HL-60 (cell line): ENCODE data around the gene THOC3.
"Not testable (repeated sequence)": the region's sequence is repeated elsewhere in the genome, so short reads cannot be mapped to it uniquely, and the experiment has no call there.

Experiments
- DNase-seq, 2 experiments: peaks; one replicate each; pipeline ENCODE4 v3.0.0-alpha.2; 2010 to 2020; ENCODE audit warnings: low read depth in 1 of 2, low spot score in 1 of 2
- H3K27ac ChIP-seq: fragments of 250-450 bp; sonication (Bioruptor Pico); replicated peaks from 2 replicates; pipeline ENCODE4 v1.5.1; 2020; ENCODE audit warnings: mild to moderate bottlenecking, moderate library complexity
- H3K27me3 ChIP-seq: fragments of 250-450 bp; sonication (Bioruptor Pico); 2 replicates; pipeline ENCODE4 v1.5.1; 2021; ENCODE audit warnings: mild to moderate bottlenecking, moderate library complexity; ENCODE audit not compliant: insufficient read depth, poor library complexity, severe bottlenecking
- H3K4me3 ChIP-seq: replicated peaks from 2 replicates; pipeline ENCODE4 v1.5.1; 2011; ENCODE audit warnings: mild to moderate bottlenecking, control low read depth, low read length; ENCODE audit not compliant: insufficient read depth
- GABPA ChIP-seq: IDR thresholded peaks from 2 replicates; pipeline ENCODE4 v1.6.1; 2012; ENCODE audit warnings: low read depth
- POLR2AphosphoS5 ChIP-seq: IDR thresholded peaks from 2 replicates; pipeline ENCODE4 v1.6.1; 2012; ENCODE audit warnings: low read depth
- SPI1 ChIP-seq: IDR thresholded peaks from 2 replicates; pipeline ENCODE4 v1.6.1; 2012; ENCODE audit warnings: low read depth, mild to moderate bottlenecking, borderline replicate concordance

Gene THOC3

DNA sequence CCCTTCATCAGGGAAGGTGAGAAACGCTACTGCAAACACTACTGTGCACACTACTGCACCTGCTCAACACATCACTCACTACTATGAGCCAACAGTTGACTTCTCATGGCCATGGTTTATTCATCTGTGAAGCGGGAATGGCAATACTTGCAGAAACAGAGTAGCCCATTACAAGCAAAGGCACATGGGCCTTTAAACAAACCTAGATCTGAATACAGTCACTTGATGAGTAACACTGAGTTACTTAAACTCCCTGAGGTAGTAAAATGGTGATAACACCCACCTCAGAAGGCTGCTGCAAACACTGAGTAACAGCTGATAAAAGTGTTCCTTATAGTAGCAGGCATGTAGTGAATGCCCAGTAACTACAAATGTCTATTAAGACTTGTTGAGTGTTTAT, 9.6 kb downstream of the THOC3 start:
- not testable (repeated sequence) for H3K4me3 ChIP-seq, DNase-seq, H3K27me3 ChIP-seq, H3K27ac ChIP-seq

DNA sequence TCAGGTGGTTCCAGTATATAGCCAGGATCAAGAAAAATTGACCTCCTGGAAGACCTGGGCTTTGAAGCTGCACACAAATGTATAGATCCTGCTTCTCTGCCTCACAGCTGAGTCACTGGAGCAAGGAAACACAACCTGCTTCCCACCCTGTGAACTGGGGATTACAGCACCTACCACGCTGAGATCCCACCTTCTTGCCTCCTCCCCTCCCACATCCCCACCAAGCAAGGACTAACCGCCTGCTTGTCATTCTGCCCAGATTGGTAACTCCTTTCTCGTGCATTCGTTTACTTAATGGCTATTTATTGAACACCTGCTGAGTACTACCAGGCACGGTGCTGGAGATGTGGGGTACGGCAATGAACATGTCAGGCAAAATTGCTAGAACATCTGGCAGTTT, 14.0 kb downstream of the THOC3 start:
- not testable (repeated sequence) for H3K27me3 ChIP-seq, H3K27ac ChIP-seq, H3K4me3 ChIP-seq, DNase-seq

DNA sequence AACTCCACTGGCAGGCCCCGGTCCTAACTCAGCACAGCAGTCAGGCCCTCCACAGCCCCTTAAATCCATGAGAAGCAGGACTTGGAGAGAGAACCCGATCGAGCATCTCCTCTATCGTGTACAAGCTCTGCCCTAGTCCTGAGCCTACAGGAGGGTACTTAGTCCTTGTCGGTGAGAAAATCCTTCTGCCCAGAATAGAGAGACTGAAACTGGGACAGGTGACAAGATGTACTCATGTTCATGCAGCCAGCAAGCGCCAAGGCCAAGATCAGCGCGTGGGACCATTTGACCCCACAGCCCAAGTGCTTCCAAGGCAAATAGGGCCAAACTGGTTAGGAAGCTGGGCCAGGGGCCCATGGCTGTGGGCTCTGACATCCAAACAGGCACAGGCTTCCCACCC, 15.3 kb downstream of the THOC3 start:
- not testable (repeated sequence) for H3K27ac ChIP-seq, DNase-seq, H3K4me3 ChIP-seq, H3K27me3 ChIP-seq

DNA sequence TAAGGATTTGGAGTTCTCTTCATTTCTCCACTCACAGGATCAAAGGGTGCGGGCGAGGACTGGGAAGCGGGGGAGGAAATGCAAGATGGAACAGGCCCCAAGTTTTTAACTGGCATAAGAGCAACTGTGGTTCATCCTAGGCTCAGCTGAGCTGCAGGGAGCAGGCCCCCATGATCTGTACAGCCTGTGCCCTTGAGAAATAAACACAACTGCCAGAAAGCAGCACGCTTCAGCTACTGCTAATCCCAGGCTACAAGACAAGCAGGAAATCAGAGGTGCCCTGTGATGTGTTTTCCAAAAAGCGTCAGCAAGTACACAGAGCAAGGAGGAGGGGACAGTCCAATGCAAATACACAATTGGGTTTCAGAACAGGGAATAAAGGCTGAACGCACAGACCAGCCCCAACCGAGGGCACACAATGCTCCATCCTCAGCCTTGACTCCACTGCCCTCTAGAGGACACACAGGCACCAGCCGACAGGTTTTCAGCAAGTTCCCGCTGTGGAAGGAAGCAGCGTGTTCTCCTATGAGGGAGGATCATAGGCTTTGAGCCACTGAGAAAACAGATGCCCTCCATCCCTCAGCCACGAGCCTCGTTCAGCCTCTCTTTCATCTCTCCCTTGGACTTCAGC, 16.7 kb downstream of the THOC3 start:
- H3K4me3 ChIP-seq, DNase-seq, H3K27ac ChIP-seq, H3K27me3 ChIP-seq: not testable (repeated sequence)

DNA sequence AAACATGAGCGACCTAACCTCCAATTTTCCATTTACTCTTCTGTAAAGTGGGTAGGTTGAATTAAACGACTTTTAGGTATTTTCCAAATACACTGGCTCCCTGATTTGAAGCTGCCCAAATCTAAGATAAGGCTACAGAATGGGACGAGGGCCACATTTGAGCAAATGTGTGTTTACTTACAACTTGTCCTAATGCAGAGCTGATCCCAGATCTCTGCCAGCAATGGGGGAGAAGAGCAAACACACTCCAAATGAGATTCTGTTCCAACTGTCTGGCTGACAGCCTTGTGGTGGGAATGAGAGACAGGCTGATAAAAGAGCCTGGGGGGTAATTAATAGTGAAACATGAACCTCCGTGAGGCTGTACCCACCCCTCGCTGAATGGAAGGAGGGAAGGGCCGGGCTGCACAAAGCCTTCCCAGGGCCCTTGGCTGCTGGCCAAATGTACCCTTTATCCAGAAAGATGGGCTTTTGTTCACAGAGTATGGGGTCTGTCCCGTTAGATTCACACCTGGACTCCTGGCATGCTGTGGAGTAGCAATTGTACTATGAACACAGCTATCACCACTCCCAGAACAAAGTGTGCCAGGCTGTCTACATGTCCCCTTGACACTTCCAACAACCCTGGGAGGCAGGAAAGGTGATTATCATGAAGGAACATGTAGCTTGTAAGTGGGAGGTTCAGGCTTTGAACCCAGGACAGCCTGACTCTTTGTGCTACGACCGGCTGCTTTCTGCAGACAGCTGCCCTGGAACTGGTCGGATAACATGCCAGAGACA, 19.6 kb downstream of the THOC3 start:
- DNase-seq, H3K27me3 ChIP-seq, H3K4me3 ChIP-seq, H3K27ac ChIP-seq: not testable (repeated sequence)

DNA sequence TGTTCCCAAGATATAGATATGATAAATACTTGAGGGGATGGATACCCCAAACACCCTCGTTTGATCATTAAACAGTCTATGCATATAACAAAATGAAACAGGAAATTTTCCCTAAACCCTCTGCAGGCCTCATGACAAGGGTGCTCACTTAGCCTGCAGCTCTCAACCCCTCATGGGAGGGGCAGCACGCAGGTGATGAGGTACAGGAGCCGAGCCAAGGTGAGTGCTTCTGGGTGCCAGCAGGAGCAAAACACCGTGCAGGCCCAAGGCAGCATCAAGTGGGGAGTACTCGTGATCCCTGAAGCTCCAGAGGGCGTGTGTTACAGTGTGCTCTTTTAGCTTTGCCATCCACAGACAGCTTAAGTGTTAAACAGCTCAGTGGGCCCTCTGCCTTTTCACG, 24.9 kb downstream of the THOC3 start:
- not testable (repeated sequence) for DNase-seq, H3K27ac ChIP-seq, H3K4me3 ChIP-seq, H3K27me3 ChIP-seq

DNA sequence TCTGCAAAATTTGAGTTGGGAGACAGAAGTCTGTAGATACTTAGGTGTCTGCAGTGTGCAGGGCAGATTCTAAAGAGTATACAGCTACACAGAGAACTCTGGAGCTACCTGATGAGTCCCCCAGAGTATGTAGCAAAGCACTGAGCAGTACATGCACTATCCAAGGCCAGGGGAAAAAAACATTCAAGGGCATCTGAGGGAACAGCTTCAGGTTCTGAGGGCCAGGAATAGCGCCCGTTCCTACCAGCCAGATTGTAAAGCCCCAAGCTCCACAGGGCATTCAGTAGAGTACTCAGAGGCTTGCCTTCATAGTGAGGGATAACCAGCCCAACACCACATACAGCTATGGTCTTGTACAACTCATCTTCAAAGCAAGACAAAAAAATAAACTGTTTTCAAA, 27.5 kb downstream of the THOC3 start:
- not testable (repeated sequence) for H3K4me3 ChIP-seq, DNase-seq, H3K27me3 ChIP-seq, H3K27ac ChIP-seq

DNA sequence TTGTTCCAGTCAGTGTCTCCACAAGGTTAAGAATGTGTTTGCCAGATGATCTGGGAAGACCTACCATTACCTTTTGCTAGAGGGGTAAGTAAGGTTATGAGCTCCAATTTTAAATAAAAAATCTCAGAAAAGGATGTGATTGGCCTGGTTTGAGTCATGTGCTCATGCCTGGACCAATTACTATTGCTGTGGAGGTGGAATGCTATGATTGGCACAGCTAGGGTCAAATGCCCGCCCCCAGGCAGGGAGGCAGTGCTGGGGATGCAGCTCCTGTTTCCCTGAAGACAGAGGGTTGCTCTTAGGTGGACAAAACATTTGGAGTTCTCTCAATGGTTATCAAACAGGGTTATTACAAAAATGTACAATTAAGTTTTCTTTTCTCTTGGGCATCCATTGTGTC, 29.6 kb downstream of the THOC3 start:
- DNase-seq, H3K4me3 ChIP-seq, H3K27ac ChIP-seq, H3K27me3 ChIP-seq: not testable (repeated sequence)

DNA sequence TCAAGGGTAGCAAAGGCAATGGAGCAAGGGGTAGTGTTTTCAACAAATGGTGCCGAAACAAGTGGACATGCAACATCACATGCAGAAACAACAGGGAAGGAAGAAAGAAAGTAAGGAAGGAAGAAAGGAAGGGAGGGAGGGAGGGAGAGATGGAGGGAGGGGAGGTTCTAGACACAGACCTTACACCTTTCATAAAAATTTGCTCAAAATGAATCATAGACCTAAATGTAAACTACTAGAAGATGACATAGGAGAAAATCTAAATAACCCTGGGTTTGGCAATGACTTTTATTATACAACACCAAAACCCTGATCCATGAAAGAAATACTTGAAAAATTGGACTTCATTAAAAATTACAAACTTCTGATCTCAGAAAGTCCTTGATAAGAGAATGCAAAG, 39.4 kb downstream of the THOC3 start:
- not testable (repeated sequence) for DNase-seq, H3K4me3 ChIP-seq, H3K27me3 ChIP-seq, H3K27ac ChIP-seq

DNA sequence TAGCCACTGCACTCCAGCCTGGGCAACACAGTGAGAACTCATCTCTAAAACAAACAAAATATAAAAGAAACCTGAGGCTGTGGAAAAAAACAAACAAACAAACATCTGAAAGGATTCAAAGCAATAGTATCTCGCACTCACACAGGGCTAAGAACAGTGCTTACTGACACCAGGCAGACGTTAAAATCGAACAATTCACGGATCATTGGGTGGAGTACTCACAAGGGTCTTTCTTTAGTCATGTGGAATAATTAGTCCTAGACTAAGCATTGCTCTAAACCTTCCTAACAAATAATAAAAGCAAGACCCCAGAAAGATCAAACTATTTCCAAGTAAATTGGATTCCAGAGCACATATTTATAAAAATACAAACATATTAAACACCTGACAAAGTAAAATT, 43.0 kb downstream of the THOC3 start:
- DNase-seq, H3K27ac ChIP-seq, H3K4me3 ChIP-seq, H3K27me3 ChIP-seq: not testable (repeated sequence)

DNA sequence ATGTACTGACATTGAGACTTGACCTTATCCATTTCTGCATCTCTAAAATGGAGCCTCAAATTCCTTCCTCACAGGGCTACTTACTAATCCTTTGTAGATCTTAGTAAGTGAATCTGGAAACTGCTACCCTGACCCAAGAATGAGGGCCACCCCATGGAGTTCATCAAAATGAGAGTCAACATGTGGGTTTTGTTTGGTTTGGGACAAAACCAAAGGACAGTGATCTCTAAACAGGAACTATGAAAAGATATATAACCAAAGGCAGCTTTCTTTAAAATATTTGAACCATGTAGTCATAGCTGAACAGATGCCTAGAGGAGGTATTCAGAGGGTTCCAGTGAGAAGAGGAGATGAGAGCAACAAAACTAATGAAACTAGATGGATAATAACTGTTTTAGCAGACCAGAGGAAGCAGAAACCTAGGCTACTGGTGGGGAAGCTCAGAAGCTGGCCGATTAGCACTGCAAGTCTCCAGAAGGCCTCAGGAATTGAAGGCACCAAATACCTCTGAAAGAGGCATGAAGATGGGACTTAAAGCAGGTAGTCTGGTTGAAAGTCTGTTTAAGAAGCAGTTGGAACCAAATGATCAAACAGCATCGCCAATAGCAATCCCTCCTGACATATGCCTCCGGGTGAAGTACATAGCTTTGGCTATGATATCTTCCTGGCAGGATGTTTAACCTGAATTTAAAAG, 45.8 kb downstream of the THOC3 start:
- no peak for DNase-seq
- H3K4me3 ChIP-seq: no peak overlapping the region
- no peaks in the 10 kb centered on the region for H3K27me3 ChIP-seq
- TF ChIP-seq POLR2AphosphoS5: no peak
- no peak for TF ChIP-seq SPI1
- TF ChIP-seq GABPA: no peak
- H3K27ac ChIP-seq: no peak overlapping the region
